Left colon (tissue), 2 donors: ENCODE data around the gene MROH2B. TPM values are rescaled to one million over a fixed set of nuclear protein-coding genes. Genes with fewer than 3 reads are reported as not detected.

Source experiments
- ATAC-seq: fragments of 200-7000 bp; cut with Tn5 transposase; one replicate; pipeline ENCODE4 v1.9.1; 2020; ENCODE audit warnings: mild to moderate bottlenecking, moderate library complexity
- DNase-seq, 2 donors: peaks; one replicate each; pipeline ENCODE4 v3.0.0-alpha.2; 2020
- intact Hi-C, 2 donors: fragments of 100-400 bp; cut with DNase I in 1 of 2; cut with micrococcal nuclease in 1 of 2; formaldehyde crosslinking; loops; one replicate each; pipeline versions ENCODE4 v1.11.2 to v1.14.0; 2022; cut with DNase I, micrococcal nuclease
- total RNA-seq, 2 donors: library from RNA; stranded (reverse); fragmentation: NEBNext Ultra II Directional; extraction: Animal tissue kit (Norgen Biotek cat#: 25700); gene quantifications; one replicate each; pipeline ENCODE4 v1.2.1, GENCODE V29; 2021
- donor health status: DM: no; HTN: no; CAD: no.
- donor health status: DM: yes; HTN: yes; CAD: no.

Gene MROH2B
- total RNA-seq, 2 donors from 2014 or later, result not detected

GRCh38 chr5:40983781-40984180, 87.4 kb downstream of the MROH2B start:
- no peak for ATAC-seq
- intact Hi-C loops, result no loop called here
- DNase-seq, result no peak

- intact Hi-C loops, result no loop called here
- DNase-seq, result no peak
- no peak for ATAC-seq
Measured at GRCh38 chr5:40981420-40981819, 89.7 kb downstream of the MROH2B start.

- ATAC-seq (no peak), DNase-seq (no peak)
- intact Hi-C loops, result no loop called here
Measured at GRCh38 chr5:40976836-40977235, 94.3 kb downstream of the MROH2B start.

GRCh38 chr5:40976041-40976440, 95.1 kb downstream of the MROH2B start:
- no peak for DNase-seq
- peak; percentile 37 for ATAC-seq
- intact Hi-C loops, result no loop called here

GRCh38 chr5:40973364-40974004, 97.7 kb downstream of the MROH2B start:
- intact Hi-C loops, result no loop called here
- no peak for ATAC-seq
- no peak for DNase-seq

- intact Hi-C loops, result no loop called here
- DNase-seq (no peak), ATAC-seq (no peak)
Measured at GRCh38 chr5:40972434-40972833, 98.7 kb downstream of the MROH2B start.

GRCh38 chr5:40962207-40962955, 108.8 kb downstream of the MROH2B start:
- DNase-seq (no peak), ATAC-seq (no peak)
- intact Hi-C loops, result no loop called here

GRCh38 chr5:40960037-40960436, 111.1 kb downstream of the MROH2B start:
- no peak for ATAC-seq
- intact Hi-C loops, result no loop called here
- no peak for DNase-seq

GRCh38 chr5:40958811-40959210, 112.3 kb downstream of the MROH2B start:
- ATAC-seq (no peak), DNase-seq (no peak)
- intact Hi-C loops, result no loop called here

GRCh38 chr5:40957048-40957447, 114.1 kb downstream of the MROH2B start:
- DNase-seq (no peak), ATAC-seq (no peak)
- intact Hi-C loops, result no loop called here

- DNase-seq (no peak), ATAC-seq (no peak)
- intact Hi-C loops, result no loop called here
Measured at GRCh38 chr5:40955313-40955712, 115.8 kb downstream of the MROH2B start.

Other genes starting within 250 kb of the MROH2B start
- gene RPL37, start 236.1 kb downstream of the MROH2B start, total RNA-seq, result 100 to 1,000 TPM; 828 to 833 TPM
- 1 to 10 TPM; 1.9 to 3.5 TPM for gene CARD6, start 230.0 kb downstream of the MROH2B start, total RNA-seq
- gene C7, start 161.8 kb downstream of the MROH2B start, total RNA-seq, result 10 to 100 TPM; 18.4 to 59.9 TPM
- 1 to 10 TPM in 1 of 2 donors, under 1 TPM in 1; 0.92 to 1.0 TPM for gene C6, start 142.2 kb upstream of the MROH2B start, total RNA-seq